GM21390 (cell line): ENCODE data around the gene CAPN1.

ENCODE experiments used
- ATAC-seq: cut with Tn5 transposase; IDR thresholded peaks from one replicate; pipeline ENCODE4 v1.9.1; 2021; ENCODE audit not compliant: unreplicated experiment

Gene CAPN1

DNA sequence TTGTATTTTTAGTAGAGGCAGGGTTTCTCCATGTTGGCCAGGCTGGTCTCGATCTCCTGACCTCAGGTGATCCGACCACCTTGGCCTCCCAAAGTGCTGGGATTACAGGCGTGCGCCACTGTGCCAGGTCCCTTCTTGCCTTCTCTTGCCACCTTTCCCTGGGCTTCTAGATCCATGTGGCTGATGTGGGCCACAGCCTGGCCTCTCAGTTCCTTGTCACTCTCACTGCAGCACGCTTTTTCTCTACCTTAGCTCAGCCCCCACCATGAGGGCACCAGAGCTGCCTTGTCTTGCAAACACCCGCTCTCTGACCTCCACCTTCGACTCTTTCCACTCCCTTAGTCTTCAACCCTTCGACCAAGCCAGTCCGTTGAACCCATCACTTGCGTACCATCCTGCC, 7.5 kb downstream of the CAPN1 start:
- no peak for ATAC-seq

DNA sequence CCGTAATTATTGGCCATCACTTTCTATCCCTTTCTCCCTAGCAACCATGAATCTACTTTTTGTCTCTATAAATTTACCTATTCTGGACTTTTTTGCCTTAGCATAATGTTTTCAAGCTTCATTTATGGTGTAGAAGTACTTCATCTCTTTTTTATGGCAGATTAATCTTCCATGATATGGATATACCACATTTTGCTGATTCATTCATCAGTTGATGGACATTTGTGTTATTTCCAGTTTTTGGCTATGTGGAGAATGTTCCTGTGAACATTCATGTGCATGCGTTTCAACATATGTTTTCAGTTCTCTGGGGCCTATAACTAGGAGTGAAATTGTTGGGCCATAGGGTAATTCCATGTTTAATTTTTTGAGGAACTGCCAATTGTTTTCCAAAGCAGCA, 12.8 kb downstream of the CAPN1 start:
- ATAC-seq, result no peak

DNA sequence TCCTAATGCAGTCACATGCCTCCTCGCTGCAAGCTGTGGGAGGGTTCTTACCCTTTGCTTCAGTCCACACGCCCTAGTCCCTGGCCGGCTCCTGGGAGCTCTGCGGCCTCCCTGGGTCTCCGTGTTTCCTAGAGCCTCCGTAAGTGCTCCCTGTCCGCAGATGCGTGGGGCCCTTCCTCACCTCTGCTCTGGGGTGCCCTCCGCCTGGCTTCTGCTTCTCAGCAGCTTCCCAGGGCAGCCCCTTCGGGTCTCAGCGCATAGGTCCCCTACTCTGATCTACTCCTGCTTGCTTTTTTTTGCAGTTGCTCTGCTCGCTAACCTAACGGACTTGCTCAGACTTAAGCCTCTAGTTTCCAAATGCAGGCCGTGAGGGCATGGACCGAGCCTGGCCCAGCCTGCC, 22.4 kb downstream of the CAPN1 start:
- no peak for ATAC-seq

DNA sequence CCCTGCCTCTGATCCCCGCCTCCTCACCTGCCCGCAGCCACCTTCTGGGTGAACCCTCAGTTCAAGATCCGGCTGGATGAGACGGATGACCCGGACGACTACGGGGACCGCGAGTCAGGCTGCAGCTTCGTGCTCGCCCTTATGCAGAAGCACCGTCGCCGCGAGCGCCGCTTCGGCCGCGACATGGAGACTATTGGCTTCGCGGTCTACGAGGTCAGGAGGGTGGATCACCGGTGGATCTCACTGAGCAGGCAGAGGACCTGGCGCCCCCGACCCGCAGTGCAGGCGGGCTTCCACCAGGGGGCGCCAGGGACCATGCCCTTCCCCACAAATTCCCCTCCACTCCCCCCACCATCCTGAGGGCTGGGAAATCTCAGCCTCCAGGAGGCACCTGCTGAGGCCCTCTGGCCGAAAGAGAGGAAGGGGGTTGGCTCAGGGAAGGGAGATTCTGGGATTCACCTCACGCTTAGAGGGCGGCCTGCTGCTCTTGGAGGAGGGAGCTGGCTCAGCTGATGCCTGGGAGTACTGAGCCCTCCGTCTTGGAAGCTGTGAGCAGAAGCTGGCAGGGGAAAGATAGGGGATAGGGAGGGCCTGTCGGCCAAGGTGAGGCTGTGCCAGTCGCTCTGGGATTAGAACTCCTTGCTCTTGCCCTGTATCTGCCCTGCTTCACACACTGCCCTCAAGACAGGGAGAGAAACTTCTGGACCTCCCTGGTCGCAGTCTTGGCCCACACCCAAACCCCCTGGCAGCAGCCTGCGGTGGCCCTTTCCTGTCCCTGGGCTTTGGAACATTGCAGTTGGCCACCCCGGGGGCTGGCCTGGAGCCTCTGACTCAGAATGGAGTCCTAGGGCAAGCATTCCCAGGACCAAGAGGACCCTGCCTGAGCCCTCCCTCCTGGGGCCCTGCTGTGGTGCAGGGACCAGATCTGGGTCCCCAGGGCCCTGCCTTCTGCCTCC, 23.2 kb downstream of the CAPN1 start:
- no peak for ATAC-seq

DNA sequence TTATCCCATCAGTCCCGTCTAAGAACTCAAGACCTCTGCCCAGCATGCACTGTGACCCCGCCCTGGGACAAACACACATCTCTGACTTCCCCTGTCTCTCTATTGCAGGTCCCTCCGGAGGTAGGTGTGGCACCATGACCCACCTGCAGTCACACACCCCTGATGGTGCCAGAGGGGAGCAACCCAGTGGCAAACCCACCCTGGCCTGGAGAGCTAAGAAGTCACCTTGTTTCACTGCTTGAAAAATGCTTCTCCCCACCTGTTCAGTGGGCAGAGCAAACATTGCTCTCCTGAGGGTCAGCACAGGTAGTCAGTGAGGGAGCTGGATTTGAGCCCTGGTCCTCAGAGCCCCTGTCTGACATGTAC, 23.9 kb downstream of the CAPN1 start:
- ATAC-seq, result no peak

DNA sequence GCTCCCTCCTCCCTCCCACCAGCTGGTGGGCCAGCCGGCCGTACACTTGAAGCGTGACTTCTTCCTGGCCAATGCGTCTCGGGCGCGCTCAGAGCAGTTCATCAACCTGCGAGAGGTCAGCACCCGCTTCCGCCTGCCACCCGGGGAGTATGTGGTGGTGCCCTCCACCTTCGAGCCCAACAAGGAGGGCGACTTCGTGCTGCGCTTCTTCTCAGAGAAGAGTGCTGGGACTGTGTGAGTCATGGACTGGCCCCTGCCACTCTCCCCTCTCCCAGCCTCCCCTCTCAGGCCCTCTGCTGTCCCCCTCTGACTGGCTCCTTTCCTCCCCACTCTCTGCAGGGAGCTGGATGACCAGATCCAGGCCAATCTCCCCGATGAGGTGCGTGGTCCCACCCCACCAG, 24.7 kb downstream of the CAPN1 start:
- no peak for ATAC-seq

DNA sequence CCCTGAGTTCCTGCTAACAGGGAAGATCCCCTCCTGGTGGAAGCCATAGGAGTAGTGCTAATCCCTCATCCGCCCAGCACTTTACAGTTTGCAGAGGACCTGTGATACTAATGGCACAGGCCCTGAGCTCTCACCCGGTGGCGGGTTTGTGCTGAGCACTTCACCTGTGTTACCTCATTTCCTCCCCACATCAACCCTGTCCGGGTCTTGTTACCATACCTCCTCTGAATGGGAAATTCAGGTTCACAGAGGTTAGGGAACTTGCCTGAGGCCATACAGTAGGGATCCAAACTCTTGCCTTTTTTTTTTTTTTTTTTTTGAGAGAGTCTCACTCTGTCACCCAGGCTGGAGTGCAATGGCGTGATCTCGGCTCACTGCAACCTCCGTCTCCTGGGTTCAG, 25.2 kb downstream of the CAPN1 start:
- no peak for ATAC-seq

DNA sequence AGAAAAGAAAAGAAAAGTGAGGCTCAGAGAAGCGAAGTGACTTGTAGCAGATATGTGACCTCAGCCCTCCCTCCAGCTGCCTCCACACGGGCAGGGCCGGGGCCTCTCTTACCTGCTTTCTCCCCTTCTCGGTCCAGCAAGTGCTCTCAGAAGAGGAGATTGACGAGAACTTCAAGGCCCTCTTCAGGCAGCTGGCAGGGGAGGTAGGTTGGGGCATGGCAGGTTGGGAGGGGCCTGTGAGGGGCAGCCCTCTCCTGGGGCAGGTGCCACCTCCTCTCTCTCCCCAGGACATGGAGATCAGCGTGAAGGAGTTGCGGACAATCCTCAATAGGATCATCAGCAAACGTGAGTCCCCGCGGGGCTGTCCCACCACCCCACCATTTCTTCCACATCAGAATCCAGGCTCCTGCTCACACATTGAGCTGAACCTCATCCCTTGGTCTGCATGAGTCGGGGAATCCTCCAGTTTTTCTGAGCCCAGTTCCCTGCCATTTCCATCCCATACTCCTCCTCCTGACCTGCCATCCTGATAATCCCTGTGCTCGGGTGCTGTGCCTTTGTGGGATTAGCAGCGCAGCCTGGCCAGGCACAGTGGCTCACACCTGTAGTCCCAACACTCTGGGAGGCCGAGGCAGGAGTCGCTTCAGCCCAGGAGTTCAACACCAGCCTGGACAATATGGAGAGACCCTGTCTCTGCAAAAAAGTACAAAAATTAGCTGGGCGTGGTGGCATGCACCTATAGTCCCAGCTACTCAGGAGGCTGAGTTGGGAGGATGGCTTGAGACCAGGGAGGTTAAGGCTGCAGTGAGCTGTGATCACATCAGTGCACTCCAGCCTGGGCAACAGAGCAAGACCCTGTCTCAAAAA, 26.4 kb downstream of the CAPN1 start:
- ATAC-seq, result no peak

DNA sequence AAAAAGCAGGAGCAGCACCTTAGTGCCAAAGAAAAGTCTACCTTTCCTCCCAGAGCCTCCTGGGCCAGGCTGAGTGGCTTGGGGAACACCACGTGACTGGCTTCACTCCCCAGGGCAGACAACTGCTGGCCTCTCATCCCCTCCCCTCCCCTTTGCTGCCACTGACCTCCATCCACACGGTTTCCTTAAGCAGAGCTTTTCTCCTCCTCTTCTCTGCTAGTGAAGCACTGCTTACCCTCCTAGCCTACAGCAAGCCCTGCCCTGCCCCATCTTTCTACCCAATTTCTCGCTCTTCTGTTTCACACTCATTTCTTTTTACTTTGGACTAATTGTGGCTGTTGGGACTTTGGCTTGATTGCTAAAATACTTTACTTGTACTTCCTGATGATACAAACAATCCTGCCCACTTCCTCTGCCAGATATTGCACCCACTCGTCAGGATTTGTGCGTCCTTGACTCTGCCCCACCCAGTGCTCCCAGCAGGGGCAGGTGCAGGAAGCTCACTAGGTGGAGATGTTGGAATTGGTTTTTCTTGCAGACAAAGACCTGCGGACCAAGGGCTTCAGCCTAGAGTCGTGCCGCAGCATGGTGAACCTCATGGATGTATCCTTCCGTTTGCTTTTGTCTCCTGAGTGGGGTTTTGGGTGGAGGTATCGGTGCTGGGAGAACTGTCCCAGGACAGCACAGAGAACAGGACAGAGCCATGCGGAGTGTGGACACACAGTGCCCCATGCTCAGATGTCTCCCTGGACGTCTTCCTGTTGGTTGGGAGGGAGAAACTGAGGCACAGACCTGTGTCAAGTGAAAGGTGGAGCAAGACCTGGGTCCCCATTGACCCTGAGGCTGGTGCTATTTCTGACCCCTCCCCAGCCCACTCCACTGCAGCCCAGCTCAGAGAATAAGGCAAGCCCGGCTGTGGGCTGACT, 27.3 kb downstream of the CAPN1 start:
- ATAC-seq, result no peak

DNA sequence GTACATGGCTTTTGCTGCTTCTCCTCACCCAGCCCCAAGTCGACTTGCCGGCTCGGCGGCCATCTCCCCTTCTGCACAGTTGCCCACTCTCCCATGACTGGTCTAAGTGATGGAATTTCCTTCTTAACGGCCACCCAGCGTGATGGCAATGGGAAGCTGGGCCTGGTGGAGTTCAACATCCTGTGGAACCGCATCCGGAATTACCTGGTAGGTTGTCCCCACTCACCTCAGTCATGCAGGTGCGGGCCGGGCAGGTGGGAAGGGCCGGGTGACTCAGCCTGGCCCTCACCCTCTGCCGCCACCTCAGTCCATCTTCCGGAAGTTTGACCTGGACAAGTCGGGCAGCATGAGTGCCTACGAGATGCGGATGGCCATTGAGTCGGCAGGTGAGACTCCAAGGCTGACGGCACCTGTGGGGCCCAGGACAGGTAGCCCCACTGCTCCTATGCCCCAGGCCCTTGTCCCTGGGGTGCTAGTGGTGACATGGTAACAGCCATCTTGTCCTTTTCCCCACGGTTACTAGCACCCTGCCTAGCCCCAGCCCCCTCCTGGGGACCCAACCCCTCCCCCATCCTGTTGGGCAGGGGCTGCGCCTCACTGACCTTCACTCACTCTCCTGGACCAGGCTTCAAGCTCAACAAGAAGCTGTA, 28.1 kb downstream of the CAPN1 start:
- ATAC-seq, result no peak

DNA sequence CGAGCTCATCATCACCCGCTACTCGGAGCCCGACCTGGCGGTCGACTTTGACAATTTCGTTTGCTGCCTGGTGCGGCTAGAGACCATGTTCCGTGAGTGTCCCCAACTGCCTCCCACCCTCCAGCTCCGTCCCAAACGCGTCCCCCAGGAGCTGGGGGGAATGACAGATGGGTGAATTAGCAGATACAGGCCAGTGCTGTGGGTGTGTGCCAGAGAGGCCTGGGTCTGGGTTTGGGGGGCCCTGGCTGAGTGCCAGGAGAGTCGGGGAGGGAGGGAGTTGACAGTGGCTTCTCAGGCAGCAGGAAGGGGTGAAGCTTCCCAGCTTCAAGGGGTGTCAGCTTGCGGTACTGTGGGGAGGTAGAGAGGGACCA, 28.6 kb downstream of the CAPN1 start:
- no peak for ATAC-seq

DNA sequence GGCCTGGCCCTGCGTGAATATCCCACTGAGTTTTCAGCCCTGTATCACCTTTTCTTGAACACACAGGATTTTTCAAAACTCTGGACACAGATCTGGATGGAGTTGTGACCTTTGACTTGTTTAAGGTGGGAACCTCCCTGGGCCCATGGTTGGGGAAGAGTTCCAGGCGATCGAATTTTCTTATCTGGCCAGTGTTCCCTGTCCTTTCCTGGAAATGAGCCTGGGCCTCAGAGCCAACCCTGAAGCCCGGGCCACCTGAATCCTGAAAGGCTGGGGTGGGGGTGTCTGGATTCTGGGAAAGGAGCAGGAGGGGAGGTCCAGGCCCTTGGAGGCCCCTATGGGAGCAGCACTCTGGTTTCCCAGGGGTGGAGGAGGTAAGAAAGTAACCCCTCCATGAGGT, 29.0 kb downstream of the CAPN1 start:
- no peak for ATAC-seq

DNA sequence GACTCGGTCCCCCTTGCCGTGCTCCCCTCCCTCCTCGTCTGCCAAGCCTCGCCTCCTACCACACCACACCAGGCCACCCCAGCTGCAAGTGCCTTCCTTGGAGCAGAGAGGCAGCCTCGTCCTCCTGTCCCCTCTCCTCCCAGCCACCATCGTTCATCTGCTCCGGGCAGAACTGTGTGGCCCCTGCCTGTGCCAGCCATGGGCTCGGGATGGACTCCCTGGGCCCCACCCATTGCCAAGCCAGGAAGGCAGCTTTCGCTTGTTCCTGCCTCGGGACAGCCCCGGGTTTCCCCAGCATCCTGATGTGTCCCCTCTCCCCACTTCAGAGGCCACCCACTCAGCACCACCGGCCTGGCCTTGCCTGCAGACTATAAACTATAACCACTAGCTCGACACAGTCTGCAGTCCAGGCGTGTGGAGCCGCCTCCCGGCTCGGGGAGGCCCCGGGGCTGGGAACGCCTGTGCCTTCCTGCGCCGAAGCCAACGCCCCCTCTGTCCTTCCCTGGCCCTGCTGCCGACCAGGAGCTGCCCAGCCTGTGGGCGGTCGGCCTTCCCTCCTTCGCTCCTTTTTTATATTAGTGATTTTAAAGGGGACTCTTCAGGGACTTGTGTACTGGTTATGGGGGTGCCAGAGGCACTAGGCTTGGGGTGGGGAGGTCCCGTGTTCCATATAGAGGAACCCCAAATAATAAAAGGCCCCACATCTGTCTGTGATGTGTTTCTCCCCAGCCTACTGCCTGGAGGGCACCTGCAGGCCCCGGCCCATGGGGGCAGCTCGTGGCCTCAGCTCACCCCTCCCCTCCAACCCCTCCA, 29.8 kb downstream of the CAPN1 start:
- no peak for ATAC-seq

DNA sequence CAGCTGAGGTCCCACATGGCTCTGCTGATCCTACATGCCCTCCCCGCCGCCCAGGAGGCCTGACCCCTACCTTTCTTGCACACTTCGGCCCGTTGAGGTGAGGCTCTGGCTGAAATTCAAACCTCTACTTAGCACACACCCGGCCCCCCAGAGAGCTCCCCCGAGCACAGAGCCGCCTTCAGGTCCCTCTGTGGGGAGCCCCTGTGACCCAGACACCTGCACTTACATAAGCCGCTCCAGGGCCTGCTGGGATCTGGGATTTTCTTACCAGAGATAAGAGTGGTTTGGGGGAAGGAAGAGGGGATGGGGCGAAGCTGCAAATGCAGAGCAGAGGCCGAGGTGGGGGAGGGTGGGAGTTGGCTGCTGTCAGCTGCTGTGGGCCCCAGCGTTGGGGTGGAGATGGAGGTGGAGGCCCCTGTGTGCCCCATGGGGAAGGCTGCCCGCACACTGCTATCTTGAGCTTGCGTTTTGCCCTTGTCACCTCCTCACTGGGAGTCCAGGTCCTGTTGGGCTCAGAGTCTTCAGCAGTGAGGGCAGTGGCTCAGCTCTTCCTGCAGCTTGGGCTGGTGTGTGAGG, 30.6 kb downstream of the CAPN1 start:
- no peak for ATAC-seq

DNA sequence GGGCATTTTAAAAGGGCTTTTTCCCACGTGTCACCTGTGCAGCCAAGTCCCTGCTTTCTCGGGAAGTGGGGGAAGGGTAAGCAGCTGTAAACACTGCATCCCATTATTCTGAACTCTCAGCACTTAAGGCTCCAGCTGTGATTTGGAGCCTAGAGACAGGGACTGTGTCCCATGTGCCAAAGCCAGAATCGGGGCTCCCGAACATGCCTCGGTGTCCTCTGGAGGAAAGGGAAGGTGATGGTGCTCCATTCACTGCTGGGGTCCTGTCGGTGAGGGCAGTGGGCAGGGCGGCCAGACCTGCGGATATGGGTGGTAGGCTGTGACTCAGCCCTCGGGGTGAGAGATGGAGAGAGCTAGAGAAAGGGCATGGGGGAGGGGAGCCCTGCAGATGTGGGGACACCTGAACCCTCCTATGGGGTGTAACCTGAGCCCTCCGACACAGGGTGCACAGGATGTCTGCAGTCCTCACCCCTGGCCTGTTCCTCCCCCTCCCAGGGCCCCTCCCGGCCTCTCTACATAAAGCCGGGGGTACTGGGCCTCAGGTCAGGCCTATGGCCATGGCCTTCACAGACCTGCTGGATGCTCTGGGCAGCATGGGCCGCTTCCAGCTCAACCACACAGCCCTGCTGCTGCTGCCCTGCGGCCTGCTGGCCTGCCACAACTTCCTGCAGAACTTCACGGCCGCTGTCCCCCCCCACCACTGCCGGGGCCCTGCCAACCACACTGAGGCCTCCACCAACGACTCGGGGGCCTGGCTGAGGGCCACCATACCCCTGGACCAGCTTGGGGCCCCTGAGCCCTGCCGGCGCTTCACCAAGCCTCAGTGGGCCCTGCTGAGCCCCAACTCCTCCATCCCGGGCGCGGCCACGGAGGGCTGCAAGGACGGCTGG, 31.8 kb downstream of the CAPN1 start:
- no peak for ATAC-seq

DNA sequence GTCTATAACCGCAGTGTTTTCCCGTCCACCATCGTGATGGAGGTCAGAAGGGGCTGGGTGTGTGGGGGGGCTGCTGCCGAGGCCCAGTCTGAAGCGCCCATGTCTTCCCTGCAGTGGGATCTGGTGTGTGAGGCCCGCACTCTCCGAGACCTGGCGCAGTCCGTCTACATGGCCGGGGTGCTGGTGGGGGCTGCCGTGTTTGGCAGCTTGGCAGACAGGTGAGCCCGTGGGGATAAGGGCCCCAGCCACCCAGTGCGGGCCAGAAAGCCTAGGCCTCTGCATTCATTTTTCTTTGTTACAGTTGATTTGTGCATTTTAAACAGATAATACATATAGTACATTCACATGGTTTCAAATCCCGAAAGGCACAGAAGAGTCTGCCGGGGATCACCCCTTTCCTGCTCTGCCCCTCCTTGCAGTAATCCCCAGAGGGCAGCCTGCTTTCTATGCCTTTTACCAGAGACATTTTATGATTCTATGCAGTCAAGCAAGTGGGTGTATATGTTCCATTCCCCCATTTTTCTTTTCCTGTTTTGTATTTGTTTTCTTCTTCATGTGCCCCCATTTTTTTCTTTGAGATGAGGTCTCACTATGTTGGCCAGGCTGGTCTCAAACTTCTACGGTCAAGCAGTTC, 32.6 kb downstream of the CAPN1 start:
- no peak for ATAC-seq

DNA sequence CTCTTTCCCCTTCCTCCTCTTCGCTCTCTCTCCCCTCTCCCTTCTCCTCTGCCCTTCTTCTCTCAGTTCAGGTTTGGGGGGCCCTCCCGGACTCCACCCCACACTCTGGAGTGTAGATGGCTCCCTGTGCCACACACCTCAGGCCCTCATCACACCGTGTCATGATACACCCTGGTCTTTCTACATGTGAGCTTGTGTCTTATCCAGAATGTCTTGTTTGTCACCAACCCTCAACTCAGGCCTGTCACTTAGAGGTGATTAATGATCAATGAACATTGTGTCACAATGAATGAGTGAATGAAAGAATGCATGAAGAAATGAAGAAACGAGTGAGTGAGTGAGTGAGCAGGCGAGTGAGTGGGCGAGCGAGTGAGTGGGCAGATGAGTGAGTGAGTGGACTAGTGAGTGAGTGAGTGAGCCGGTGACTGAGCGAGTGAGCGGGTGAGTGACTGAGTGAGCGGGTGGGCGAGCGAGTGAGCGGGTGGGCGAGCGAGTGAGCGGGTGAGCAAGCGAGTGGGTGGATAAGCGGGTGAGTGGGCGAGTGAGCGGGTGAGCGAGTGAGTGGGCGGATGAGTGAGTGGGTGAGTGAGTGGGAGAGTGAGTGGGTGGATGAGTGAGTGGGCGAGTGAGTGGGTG, 33.8 kb downstream of the CAPN1 start:
- no peak for ATAC-seq
